Smooth muscle cell (in vitro differentiated cells): Measurements from ENCODE around the gene DENND11. TPM values are rescaled to one million over a fixed set of nuclear protein-coding genes. Genes with fewer than 3 reads are reported as not detected.

Source experiments
- DNase-seq: peaks from one replicate; lab custom pipeline; 2025; ENCODE audit not compliant: unreplicated experiment; lab: John Stamatoyannopoulos, UW
- H2AFZ ChIP-seq: fragments of 200-600 bp; sonication (generic); 2 replicates; pipeline ENCODE4 v1.6.0; 2016; ENCODE audit warnings: antibody characterized with exemption, low read depth, mild to moderate bottlenecking
- H3F3A ChIP-seq: fragments of 200-600 bp; sonication (generic); 2 replicates; pipeline ENCODE4 v1.6.0; 2017; ENCODE audit warnings: antibody characterized with exemption, low read depth
- H3K27ac ChIP-seq: fragments of 200-600 bp; sonication (generic); 2 replicates; pipeline ENCODE4 v1.5.1; 2016; ENCODE audit warnings: low read depth, mild to moderate bottlenecking
- H3K27me3 ChIP-seq: fragments of 200-600 bp; sonication (generic); 2 replicates; pipeline ENCODE4 v1.6.1; 2016; ENCODE audit warnings: low read depth, mild to moderate bottlenecking
- H3K36me3 ChIP-seq: fragments of 200-600 bp; sonication (generic); 2 replicates; pipeline ENCODE4 v1.5.1; 2016; ENCODE audit warnings: low read depth
- H3K4me1 ChIP-seq: fragments of 200-600 bp; sonication (generic); 2 replicates; pipeline ENCODE4 v1.5.1; 2016; ENCODE audit warnings: low read depth
- H3K4me2 ChIP-seq: fragments of 200-600 bp; sonication (generic); 2 replicates; pipeline ENCODE4 v1.6.0; 2016; ENCODE audit warnings: mild to moderate bottlenecking
- H3K4me3 ChIP-seq: fragments of 200-600 bp; sonication (generic); 2 replicates; pipeline ENCODE4 v1.5.1; 2016; ENCODE audit warnings: mild to moderate bottlenecking
- H3K79me2 ChIP-seq: fragments of 200-600 bp; sonication (generic); 2 replicates; pipeline ENCODE4 v1.6.0; 2016; ENCODE audit warnings: low read depth, mild to moderate bottlenecking
- H3K9ac ChIP-seq: fragments of 200-600 bp; sonication (generic); 2 replicates; pipeline ENCODE4 v1.6.0; 2016; ENCODE audit warnings: low read depth
- H3K9me3 ChIP-seq: fragments of 200-600 bp; sonication (generic); replicated peaks from 2 replicates; pipeline ENCODE4 v1.5.1; 2016; ENCODE audit warnings: low read depth
- H4K20me1 ChIP-seq: fragments of 200-600 bp; sonication (generic); 2 replicates; pipeline ENCODE4 v1.6.0; 2016; ENCODE audit warnings: low read depth
- WGBS: methylation state at CpG from one replicate; pipeline ENCODE4 v1.1.7; 2016; ENCODE audit warnings: low lambda C conversion rate; 5-methylcytosine and 5-hydroxymethylcytosine counted together
- polyA plus RNA-seq: library from polyadenylated mRNA; unstranded; fragments of >200 nt; fragmentation: Nextera tagmentation; extraction: Ambion mirVana; gene quantifications from 2 replicates; pipeline ENCODE4 v1.2.1, GENCODE V29; 2016
- total RNA-seq: library from RNA; depleted of rRNA; stranded (reverse); fragments of >200 nt; gene quantifications from 2 replicates; pipeline ENCODE4 v1.2.3, GENCODE V29; 2014
- TF ChIP-seq, protein P1 (sequence below): fragments of 200-600 bp; sonication (generic); IDR thresholded peaks from 2 replicates; pipeline ENCODE4 v1.5.1; 2017; ENCODE audit warnings: borderline replicate concordance, mild to moderate bottlenecking, antibody characterized with exemption; ENCODE audit not compliant: insufficient read depth, poor library complexity, severe bottlenecking

Gene DENND11
- total and polyA plus RNA-seq, 2 experiments from 2014 or later = 3.2 to 9.3 TPM

DNA sequence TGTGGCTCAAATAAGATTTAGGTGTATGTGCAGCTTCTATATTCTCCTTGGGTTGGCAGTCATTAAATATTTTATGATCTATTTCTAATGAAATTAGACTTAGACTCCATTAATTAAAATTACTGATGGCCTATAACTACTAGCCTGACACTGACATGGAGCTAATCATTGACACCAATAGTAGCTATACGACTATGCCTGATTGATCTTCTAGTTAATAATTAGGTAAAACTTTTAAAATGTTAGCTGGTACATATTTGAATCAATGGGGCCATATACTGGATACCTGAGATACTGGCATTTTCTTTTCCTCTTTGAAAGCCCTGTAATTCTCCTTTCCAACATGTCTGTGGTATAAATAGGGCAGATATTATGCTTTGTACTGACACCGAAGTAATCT is 20.6 kb upstream of the DENND11 start:
- Histone ChIP-seq H3K79me2 (no peaks in the 10 kb centered on the region), H3K27ac (no peak overlapping the region), H3K4me2 (no peak overlapping the region), H3K36me3 (no peaks in the 10 kb centered on the region), H3K4me3 (no peak overlapping the region), H3K9ac (no peak overlapping the region), H3K27me3 (no peaks in the 10 kb centered on the region), H3K4me1 (no peaks in the 10 kb centered on the region), H3K9me3 (no peaks in the 10 kb centered on the region), H4K20me1 (no peaks in the 10 kb centered on the region), H3F3A (no peaks in the 10 kb centered on the region), H2AFZ (no peak overlapping the region)
- 92% methylated on average over 2 of the region's 2 CpGs for WGBS
- DNase-seq = no peak
- TF ChIP-seq, protein P1, sequence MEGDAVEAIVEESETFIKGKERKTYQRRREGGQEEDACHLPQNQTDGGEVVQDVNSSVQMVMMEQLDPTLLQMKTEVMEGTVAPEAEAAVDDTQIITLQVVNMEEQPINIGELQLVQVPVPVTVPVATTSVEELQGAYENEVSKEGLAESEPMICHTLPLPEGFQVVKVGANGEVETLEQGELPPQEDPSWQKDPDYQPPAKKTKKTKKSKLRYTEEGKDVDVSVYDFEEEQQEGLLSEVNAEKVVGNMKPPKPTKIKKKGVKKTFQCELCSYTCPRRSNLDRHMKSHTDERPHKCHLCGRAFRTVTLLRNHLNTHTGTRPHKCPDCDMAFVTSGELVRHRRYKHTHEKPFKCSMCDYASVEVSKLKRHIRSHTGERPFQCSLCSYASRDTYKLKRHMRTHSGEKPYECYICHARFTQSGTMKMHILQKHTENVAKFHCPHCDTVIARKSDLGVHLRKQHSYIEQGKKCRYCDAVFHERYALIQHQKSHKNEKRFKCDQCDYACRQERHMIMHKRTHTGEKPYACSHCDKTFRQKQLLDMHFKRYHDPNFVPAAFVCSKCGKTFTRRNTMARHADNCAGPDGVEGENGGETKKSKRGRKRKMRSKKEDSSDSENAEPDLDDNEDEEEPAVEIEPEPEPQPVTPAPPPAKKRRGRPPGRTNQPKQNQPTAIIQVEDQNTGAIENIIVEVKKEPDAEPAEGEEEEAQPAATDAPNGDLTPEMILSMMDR = no peak

DNA sequence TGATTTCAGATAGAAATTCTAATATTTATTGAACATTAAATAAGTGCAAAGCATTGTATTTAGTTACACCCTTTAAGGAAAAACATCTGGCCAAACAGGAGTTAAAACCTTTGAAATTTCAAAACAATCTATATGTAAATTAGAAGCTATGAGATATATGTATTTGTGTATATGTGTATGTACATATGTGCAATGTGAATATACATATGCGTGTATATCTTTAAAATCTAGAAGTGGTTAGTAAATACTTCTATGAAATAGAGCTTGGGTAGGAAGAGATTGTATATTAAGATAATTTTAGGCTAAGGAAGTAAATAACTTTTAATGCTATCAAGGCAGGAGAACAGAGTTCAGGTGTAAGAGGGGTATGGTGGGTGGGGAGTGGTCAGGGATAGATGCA is 15.5 kb upstream of the DENND11 start:
- no peaks in the 10 kb centered on the region for H3F3A ChIP-seq
- no peak overlapping the region for H3K9ac ChIP-seq
- 91% methylated on average over 1 of the region's 1 CpG for WGBS
- DNase-seq = no peak
- no peaks in the 10 kb centered on the region for H3K79me2 ChIP-seq
- no peak overlapping the region for H3K27ac ChIP-seq
- no peak overlapping the region for H3K4me3 ChIP-seq
- H3K27me3 ChIP-seq = peaks cover 4% of the 10 kb centered on the region
- no peak overlapping the region for H3K4me2 ChIP-seq
- H3K4me1 ChIP-seq = no peaks in the 10 kb centered on the region
- H4K20me1 ChIP-seq = no peaks in the 10 kb centered on the region
- H3K36me3 ChIP-seq = no peaks in the 10 kb centered on the region
- H2AFZ ChIP-seq = no peak overlapping the region
- TF ChIP-seq, protein P1 = no peak
- no peaks in the 10 kb centered on the region for H3K9me3 ChIP-seq

DNA sequence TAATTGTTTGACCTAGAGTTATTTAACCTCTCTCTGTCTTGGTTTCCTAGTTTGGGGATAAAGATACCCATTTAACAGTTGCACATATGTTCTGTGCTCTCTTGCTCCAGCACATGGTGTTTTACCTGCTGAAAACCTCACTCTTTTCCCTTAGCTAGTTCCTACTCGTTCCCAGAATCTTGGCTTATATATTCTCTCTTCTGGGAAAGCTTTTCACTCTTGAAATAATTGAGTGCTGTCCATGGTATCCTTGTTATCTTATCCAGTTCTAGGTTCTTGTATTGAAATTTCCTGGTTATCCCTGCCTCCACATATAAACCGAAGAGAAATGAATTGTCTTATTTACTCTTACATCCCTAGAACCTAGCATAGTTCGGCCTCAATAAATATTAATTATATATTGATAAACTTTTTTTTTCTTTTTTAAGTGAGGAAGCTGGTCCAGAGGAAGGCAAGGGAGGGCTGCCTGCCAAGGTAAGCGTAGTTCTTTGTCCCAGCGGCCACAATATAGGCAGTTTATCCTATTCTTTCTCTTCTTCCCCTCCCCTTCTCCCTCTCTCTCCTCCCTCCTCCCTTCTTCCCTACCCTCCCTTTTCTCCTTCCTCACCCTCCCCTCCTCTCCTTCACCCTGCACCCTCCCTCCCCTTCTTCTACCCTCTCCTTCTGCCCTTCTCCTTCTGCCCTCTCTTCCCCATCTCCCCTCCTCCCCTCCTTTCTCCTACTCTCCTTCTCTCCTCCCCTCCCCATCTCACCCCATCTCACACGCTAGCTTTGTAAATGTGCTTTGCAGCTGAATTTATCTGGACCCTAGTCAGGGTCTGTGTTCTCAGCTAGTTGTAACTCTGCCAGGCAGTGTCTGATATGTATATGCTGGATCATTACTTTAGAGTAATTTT is 14.1 kb upstream of the DENND11 start:
- DNase-seq = no peak
- Histone ChIP-seq H3K9ac (no peak overlapping the region), H3K27me3 (peaks cover 4% of the 10 kb centered on the region), H2AFZ (no peak overlapping the region), H3K79me2 (no peaks in the 10 kb centered on the region), H3K36me3 (no peaks in the 10 kb centered on the region), H3F3A (no peaks in the 10 kb centered on the region), H4K20me1 (no peaks in the 10 kb centered on the region), H3K4me3 (no peak overlapping the region), H3K4me1 (no peaks in the 10 kb centered on the region), H3K27ac (no peak overlapping the region), H3K9me3 (no peaks in the 10 kb centered on the region), H3K4me2 (no peak overlapping the region)
- WGBS = 75% methylated on average over 6 of the region's 6 CpGs
- TF ChIP-seq, protein P1 = no peak

DNA sequence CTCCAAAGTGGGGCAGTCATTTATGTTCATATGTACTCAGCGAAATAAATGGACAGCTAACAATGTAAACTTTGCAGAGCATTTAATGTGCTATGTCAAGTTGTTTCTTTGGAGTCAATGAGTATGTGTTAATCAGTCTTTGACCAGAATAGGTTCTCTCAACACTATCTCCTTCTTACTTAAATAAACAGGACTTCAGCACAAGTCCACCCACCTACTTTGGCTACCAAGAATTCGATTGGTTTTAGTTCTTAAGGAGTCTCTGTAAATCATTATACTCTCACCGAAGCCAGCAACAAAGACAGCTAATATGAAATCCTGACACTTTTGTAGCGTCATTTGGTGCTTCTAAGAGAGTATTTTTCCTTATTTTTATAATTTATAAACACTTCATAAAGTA is 13.1 kb upstream of the DENND11 start:
- Histone ChIP-seq H3K36me3 (no peaks in the 10 kb centered on the region), H2AFZ (no peak overlapping the region), H4K20me1 (no peaks in the 10 kb centered on the region), H3F3A (no peaks in the 10 kb centered on the region), H3K9ac (no peak overlapping the region), H3K79me2 (no peaks in the 10 kb centered on the region), H3K4me2 (no peak overlapping the region), H3K4me1 (no peaks in the 10 kb centered on the region), H3K27ac (no peak overlapping the region), H3K4me3 (no peak overlapping the region), H3K9me3 (no peaks in the 10 kb centered on the region), H3K27me3 (peaks cover 4% of the 10 kb centered on the region)
- DNase-seq = no peak
- WGBS = 65% methylated on average over 4 of the region's 4 CpGs
- TF ChIP-seq, protein P1 = no peak
